COR-L47 (cell line): ENCODE results near the gene PADI2.

ENCODE experiments used
- DNase-seq: peaks from one replicate; lab custom pipeline; 2025; lab: John Stamatoyannopoulos, UW

PADI2 gene

DNA sequence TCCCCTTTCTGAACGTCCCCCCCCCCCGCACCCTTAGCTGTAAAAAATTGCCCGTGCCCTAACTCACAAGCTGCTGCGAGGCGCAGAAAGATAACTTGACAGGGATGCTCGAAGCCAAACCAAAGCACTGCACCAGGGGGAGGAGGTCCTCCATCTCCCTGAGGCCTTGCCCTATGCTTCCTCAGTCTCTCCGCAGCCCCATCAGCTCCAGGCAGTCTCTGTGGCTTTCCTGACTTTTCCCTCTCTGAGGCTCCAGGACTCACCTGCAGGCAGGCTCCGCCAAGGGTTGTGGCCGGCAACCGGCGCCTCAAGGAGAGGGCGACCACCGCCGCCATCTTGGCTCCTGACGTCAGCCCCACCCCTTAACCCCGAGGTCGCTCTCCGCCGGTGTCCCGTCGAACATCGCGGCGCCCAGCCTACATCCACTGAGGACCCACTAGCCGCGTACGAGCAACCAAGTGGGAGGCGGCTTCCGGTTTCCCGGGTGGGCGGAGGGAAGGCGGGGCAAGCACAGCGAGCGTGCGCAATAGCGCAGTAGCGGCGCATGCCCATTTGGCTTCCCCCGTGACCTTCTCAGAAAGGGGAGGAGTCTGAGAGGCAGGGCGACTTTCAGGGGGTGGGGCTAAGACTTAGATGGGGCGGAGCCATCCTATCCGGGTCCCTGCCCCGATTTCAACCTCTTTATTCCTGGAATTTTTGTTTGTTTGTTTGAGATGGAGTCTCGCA is 65.4 kb downstream of the PADI2 start, which contains the start of gene SDHB:
Gene SDHB (minus strand): TSS at position 348 of the 726 bp plus-strand sequence. CDS start 13 bp downstream, at position 335.
- peak; percentile 97 for DNase-seq

DNA sequence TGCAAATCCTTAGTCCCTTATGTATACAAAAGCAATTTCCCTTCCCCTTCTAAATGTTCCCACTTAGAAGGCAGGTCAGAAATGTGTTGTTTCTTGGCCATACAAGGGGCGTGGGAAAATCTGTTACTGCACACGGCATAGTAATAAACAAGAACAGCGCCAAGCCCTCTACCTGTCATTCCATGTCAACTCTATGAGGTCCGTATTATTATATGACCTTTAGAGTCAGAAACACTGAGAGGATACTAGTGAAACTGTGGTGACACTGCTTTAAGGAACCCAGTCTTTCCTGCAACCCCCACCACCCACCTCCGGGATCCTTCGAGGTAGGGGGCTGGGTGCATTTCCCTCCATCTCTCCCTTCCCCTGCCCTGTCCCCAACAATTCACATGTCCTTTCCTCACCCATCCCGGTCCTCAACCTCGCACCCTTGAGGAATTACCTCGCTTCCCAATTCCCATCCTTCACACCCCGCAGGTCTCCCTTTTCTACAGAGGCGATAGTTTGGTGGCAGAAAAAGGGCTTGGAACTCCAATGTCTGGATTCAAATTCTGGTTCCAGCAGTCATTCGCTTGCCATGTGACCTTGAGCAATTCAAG is 66.1 kb downstream of the PADI2 start:
- DNase-seq: no peak

GRCh38 chr1:17052641-17053040 is 66.6 kb downstream of the PADI2 start:
- no peak for DNase-seq

DNA sequence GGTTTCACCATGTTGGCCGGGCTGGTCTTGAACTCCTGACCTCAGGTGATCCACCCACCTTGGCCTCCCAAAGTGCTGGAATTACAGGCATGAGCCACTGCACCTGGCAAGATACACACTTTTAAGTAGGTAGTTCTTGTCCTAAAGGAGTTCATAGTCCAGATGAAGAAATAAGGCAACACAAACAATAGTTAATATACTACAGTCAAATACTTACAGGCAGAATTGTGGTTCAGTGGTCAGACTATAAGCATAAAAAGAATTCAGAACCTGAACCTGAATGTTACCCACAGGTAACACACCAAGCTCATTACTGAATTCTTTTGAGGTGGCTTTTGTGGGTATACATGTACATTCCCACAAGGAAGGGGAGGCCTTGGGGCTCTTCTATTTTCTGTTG is 67.2 kb downstream of the PADI2 start:
- DNase-seq: no peak

DNA sequence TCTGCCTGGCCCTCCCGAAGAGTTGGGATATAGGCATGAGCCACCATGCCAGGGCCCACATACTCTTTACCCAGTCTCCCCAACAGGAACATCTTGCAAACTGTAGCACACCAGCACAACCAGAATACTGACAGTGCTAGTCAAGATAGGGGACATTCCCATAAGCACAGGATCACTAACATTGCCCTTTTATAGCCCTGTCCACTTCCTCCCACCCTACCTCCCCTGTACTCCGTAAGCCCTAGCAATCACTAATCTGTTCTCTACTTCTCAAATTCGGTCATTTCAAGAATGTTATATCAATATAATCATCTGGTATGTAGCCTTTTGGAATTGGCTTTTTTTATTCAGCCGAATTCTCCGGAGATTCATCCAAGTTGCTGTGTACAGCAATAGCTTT is 71.3 kb downstream of the PADI2 start:
- DNase-seq: no peak

GRCh38 chr1:17046334-17046657 is 73.0 kb downstream of the PADI2 start:
- DNase-seq: no peak

- peak; percentile 63 for DNase-seq
Measured at GRCh38 chr1:17045634-17046333, 73.5 kb downstream of the PADI2 start.

DNA sequence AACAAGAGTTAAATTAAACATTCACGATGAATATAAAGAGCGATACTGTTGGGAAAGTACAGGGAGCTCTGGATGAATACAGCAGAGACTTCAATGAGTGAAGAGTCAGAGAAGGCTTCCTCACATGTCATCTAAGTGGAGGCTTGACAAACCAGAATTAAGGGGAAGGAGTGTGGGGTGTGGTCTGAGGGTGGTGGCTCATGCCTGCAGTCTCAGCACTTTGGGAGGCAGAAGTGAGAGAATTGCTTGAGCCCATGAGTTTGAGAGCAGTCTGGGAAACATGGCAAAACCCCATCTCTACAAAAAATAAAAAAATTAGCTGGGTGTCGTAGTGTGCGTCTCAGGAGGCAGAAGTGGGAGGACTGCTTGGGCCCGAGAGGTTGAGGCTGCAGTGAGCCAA is 74.1 kb downstream of the PADI2 start:
- no peak for DNase-seq

GRCh38 chr1:17043676-17044075 is 75.6 kb downstream of the PADI2 start:
- DNase-seq: no peak

DNA sequence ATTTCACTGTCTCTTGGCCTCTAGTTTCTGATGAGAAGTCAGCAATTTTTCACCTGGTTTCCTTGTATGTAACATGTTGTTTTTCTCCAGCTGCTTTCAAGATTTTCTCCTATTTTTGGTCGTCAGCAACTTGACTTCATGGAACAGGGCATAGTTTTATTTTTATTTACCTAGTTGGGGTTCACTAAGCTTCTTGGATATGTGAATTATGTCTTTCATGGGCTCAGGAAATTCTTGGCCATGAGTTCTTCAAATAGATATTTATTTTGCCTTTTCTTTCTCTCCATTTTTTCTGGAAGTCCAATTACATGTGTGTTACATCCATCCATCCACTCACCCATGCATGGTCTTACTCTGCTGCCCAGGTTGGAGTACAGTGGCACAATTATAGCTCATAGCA is 79.1 kb downstream of the PADI2 start:
- no peak for DNase-seq

DNA sequence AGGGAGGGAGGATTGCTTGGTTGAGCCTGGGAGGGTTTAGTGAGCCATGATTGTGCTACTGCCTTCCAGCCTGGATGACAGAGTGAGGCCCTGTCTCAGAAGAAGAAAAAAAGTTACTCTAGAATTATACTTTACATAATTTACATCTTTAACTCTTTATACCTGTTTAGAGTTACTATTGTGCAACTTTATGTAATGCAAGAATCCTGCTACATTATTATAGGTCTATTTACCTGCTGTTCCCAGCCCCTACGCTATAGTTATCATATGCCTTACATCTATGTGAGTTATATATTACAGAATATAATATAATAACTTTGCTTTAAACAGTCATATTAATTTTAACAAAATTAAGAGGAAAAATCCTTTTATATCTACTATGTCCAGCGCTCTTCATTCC is 79.7 kb downstream of the PADI2 start:
- DNase-seq: no peak

GRCh38 chr1:17033481-17033880 is 85.8 kb downstream of the PADI2 start:
- no peak for DNase-seq

- DNase-seq: no peak
Measured at GRCh38 chr1:17032741-17033140, 86.5 kb downstream of the PADI2 start.

- DNase-seq: no peak
Measured at GRCh38 chr1:17031436-17031835, 87.8 kb downstream of the PADI2 start.

- no peak for DNase-seq
Measured at GRCh38 chr1:17030206-17030605, 89.0 kb downstream of the PADI2 start.

DNA sequence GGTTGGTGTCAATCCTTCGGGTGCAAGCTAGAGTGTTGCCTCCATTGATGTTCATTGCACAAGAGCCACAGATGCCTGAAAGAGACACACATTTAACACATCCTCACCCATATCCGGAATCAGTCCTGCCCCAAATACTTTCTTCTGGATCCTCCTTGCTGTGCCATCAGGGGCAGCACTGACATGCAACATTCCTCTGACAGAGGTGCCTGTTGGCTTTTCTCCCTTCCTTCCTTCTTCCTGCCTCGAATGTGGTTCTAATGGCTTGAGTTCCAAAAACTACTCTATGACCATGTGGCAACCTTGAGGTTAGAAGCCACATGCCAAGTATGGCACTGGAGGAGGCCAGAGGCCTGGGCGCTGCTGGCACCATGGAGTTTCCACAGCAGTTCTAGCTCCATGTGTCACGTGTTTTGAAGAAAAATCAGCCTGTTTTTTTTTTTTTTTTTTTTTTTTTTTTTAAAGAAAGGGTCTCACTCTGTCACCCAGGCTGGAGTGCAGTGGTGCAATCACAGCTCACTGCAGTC is 90.5 kb downstream of the PADI2 start:
- no peak for DNase-seq

- no peak for DNase-seq
Measured at GRCh38 chr1:17027900-17028299, 91.4 kb downstream of the PADI2 start.

GRCh38 chr1:17027403-17027802 is 91.8 kb downstream of the PADI2 start:
- no peak for DNase-seq

- no peak for DNase-seq
Measured at GRCh38 chr1:17024721-17025120, 94.5 kb downstream of the PADI2 start.

DNA sequence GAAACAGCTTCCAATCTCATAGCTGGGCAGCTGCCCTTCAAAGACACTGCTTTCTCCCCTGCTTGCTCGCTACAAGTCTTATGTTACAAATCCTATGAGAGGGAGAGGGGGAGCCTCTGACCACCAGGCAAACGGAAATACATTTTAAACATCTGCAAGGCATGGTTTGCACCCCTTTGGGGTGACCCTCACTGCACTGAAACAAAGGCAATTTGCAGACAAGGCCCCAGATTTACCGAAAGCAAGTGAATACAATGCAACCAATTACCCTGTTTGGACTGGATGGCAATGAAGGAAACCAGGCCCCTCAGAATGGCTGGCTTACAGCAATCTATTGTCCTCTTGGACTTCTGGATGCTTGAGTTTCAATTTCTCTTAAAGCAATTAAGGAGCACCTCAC is 95.7 kb downstream of the PADI2 start:
- DNase-seq: no peak

DNA sequence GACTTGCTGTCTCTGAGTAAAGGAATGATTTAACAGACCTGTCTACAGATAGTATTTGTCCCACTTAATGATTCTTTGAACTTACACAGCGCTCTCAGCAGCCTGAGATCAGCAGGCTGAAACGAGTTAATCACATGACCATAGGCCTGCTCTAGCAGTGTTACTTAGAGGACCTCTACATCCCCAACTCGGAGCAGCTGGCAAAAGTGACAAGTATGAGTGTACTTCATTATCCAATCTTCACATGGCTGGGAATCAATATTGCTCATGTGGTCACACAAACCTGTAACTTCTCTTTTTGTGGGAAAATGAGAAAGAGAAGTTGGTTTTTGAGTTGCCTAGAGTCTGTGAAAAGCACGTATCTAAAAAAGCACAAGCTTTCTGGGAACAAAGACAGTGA is 96.1 kb downstream of the PADI2 start:
- no peak for DNase-seq

- no peak for DNase-seq
Measured at GRCh38 chr1:17021896-17022295, 97.4 kb downstream of the PADI2 start.

- DNase-seq: no peak
Measured at GRCh38 chr1:17020502-17020901, 98.7 kb downstream of the PADI2 start.
